Mammary epithelial cell (primary cell): ENCODE data around the gene NAXD.

ENCODE experiments used
- EZH2 ChIP-seq: IDR thresholded peaks from 2 replicates; pipeline ENCODE4 v1.6.1; 2012; ENCODE audit warnings: low read length, inconsistent platforms, borderline replicate concordance
- TF ChIP-seq, protein P1 (sequence below), 2 donors: IDR thresholded peaks in 1 of 2; conservative IDR thresholded peaks in 1 of 2; 2 replicates each; pipeline ENCODE4 v1.5.1; 2011 to 2012; ENCODE audit warnings: inconsistent platforms in 2 of 2, low read length in 2 of 2, mild to moderate bottlenecking in 2 of 2, control low read depth in 1 of 2, low read depth in 1 of 2; ENCODE audit not compliant: insufficient read depth in 1 of 2; ENCODE audit errors: extremely low read depth in 1 of 2

DNA sequence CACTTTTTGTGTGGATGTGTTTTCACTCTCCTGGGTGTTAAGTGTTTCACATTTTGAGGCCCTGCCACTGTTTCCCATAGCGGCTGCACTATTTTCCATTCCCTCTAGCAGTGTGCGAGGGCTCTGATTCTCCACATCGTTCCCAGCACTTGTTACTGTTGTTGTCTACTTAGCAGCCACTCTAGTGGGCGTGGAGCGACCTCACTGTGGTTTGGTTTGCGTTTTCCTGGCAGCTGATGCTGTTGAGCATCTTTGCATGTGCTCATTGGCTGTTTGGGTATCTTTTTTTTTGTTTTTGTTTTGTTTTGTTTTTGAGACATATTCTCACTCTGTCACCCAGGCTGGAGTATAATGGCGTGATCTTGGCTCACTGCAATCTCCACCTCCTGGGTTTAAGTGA is 14.4 kb downstream of the NAXD start:
- TF ChIP-seq, protein P1, sequence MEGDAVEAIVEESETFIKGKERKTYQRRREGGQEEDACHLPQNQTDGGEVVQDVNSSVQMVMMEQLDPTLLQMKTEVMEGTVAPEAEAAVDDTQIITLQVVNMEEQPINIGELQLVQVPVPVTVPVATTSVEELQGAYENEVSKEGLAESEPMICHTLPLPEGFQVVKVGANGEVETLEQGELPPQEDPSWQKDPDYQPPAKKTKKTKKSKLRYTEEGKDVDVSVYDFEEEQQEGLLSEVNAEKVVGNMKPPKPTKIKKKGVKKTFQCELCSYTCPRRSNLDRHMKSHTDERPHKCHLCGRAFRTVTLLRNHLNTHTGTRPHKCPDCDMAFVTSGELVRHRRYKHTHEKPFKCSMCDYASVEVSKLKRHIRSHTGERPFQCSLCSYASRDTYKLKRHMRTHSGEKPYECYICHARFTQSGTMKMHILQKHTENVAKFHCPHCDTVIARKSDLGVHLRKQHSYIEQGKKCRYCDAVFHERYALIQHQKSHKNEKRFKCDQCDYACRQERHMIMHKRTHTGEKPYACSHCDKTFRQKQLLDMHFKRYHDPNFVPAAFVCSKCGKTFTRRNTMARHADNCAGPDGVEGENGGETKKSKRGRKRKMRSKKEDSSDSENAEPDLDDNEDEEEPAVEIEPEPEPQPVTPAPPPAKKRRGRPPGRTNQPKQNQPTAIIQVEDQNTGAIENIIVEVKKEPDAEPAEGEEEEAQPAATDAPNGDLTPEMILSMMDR (conservative IDR thresholded peaks at IDR 0.05 in 1 of 2, IDR thresholded peaks at IDR 0.05 in 1 of 2; ENCODE audit: extremely low read depth in 1 of 2, insufficient read depth in 1 of 2, low read depth in 1 of 2, low read length in 2 of 2) = no peak
- TF ChIP-seq EZH2 = no peak
